HS-5 (cell line): ENCODE measurements around the gene MAD2L1BP.
A peak's percentile ranks its signal among the peaks of the same experiment; 100 is the strongest.

ENCODE experiments used
- DNase-seq: peaks from one replicate; pipeline ENCODE4 v3.0.0-alpha.2; 2012; ENCODE audit warnings: low read depth

MAD2L1BP gene

DNA sequence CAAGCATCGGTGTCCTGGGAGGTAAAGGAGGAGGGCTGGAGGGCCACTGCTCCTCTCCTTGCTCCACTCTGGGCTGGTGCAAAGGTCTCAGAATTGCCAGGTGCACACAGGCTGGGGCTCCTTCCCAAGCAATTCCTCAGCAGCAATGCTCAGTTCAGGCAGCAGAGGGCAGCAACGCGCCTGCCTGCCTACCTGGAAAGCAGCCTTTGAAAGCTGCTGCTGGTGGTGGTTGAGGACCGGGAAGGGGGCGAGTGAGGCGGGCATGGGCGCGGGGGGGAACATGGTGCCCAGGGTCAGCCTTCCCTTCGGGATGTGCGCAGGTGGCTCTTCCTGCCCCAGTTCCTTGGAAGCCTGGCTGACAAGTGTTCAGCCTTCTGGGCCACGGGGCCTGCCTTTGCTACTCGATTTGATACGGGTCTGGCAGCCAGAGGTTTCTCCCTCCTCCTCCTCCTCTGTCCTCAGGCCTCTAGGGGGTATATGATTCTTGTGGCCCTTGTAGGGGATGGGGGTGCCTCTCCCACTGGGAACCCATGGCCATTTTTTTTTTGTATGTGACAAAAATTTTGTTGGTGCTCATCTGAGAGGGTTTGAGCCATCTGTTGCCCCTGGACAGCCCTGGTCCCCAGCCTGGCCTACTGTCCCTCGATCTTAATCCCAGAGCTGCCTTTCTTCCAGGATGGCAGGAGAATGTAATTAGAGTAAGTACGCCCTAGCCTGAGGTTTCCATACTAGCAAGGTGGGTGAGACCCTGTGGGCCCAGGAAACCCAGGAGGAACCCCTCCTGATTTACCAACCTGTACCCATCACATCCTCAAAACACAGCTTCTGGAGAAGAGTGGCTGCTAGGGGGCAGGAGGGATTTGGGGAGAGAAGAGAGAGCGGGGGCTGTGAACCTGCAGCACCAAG is 31.9 kb downstream of the MAD2L1BP start:
- peak; percentile 41 for DNase-seq

DNA sequence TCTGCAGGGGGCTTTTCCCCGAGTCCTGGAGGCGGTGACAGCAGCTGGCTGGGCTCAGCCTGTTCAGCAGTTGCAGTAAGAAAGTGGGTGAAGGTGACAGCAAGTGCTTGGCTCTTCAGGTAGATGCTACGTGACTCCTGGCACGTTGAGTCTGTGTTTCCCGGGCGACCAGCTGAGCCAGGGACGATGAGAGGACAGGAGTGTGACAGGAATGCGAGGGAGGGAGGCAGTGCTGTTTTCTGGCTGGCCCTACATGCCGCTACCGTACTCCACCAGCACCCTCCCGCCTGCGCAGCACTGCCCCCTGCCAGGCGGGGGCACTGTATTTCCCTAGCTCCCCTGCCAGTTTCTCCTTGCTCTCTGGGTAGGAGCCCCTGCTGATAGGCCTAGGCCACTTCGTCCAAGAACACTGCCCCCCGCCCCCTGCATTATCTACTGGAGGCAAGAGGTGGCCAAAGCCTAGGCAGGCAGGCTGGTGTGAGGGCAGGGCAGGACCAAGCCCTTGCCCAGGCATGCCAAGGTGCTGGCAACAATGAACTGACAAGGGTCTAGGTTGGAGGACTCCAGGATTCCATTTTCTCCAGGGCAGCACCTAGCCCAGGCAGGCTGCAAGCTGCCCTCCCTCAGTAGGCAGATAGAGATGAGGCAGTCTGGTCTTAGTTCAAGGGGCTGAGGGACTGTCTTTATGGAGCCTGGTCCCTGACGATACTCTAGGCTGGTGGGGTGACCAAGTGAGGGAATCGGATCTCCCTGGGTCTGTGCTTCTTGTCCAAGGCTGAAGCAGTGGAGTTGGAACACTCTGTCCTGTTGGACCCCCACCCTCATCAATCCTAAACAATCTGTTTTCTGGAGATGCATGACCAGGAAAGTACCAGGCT is 32.8 kb downstream of the MAD2L1BP start:
- no peak for DNase-seq

DNA sequence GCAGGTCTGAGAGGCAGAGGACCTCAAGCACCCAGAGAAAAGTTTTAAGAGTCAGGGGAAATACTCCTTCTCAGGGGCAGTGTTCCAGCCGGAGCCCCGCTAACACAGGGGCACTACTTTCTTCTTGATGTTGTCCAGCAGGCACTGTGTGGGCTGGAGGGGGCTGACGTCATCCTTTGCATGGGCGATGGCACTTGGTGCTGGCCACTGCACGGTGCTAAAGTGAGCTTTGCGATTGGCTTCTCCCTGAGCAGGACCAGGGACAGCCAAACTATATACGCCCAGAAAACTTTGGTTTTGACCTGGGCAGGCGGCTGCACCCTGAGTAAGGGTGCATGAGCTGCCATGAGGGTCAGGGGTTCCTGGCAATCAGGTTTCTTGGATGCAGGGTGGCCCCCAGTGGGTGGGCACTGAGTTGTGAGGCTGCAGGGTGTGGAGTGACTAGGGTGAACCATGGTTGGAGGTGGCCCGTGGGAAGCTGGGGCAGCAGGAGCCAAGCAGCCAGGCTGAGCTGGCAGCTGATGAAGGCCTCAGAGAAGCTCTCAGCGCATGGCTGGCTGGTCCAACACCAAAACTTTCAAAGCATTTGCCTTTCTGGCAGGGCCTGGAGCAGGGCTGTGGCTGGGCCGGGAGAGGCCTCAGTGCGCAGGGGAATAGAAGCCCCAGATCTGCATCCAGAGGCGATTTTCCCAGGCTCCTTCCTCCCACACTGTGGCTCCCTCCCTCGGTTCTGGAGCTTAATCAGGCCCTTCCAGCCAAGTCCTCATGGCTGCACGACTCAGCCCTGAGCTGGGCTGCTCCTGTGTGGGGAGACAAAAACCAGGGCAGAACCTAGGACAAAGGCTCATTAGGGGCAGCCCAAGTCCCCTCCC is 33.6 kb downstream of the MAD2L1BP start:
- DNase-seq: no peak

DNA sequence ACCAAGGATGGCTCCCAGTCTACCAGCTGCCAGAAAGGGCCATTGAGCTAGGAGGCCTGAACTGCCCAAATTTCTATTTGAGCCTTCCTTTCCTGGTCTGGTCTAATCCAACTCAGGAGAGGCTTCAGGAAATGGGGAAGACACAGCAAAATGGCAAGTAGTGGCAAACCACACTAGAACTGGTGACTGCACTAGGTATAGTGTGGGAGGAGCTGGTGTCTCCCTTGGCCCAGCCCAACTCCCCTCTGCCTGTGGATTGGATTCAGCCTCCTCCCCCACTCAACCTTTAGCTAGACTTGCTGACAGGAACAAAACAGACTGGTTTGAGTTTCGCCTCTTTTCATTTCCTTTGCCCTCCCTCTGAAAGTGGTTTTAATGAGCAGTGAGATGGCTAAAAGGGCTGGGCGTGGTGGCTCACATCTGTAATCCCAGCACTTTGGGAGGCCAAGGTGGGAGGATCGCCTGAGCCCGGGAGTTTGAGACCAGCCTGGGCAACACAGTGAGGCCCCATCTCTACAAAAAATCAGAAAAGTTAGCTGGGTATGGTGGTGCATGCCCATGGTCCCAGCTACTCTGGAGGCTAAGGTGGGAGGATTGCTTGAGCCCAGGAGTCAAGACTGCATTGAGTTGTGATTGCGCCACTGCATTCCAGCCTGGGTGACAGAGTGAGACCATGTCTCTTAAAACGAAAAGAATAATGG is 34.4 kb downstream of the MAD2L1BP start:
- DNase-seq: no peak

DNA sequence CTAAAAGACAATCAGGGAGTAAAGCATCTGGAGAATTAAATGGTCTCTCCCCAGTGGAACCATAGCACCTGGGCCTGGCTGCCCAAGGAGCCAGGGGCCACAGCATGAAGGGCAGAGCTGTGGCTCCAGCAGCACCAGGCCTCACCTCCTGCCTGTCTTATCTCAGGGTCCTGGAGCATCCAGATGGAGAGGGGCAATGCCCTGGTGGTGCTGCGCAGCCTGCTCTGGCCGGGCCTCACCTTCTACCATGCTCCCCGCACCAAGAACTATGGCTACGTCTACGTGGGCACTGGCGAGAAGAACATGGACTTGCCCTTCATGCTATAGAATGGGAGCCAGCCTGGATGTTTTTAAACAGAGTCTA is 35.0 kb downstream of the MAD2L1BP start:
- DNase-seq: no peak

DNA sequence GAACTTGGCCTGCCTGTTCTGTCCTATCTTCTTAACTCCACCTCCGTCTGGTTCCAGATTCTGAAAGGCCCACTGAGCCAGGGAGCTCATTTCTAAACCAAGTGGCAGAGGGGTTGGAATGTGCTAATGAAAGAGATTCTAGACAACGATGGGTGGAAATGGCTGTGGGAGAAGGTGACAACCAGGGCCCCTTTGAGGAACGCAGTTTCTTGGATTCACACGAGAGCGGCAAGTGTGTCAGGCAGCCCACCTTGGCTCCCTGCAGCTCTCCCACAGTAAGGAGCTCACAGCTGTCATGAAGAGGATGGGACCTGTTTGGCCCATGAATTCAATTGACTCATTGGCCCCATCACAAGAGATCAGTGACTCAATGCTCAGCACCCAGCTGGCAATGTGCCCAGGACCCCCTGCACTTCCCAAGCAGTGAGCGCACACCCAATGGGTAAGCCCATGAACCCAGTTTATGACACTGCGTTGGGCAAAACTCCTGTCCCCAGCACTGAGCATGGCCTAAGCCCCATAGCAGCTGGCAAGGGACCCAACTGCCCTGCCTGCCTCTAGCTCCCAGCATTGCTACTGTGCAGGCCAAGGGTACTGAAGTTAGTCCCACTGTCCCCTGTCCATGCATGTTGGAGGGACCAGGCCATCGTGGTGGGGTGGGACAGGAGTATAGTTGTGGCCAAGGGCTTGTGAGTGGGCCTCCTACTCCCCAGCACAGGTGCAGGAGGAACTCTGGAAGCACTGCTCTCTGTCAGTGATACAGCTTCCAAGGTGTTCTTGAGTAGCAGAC is 35.6 kb downstream of the MAD2L1BP start:
- no peak for DNase-seq

DNA sequence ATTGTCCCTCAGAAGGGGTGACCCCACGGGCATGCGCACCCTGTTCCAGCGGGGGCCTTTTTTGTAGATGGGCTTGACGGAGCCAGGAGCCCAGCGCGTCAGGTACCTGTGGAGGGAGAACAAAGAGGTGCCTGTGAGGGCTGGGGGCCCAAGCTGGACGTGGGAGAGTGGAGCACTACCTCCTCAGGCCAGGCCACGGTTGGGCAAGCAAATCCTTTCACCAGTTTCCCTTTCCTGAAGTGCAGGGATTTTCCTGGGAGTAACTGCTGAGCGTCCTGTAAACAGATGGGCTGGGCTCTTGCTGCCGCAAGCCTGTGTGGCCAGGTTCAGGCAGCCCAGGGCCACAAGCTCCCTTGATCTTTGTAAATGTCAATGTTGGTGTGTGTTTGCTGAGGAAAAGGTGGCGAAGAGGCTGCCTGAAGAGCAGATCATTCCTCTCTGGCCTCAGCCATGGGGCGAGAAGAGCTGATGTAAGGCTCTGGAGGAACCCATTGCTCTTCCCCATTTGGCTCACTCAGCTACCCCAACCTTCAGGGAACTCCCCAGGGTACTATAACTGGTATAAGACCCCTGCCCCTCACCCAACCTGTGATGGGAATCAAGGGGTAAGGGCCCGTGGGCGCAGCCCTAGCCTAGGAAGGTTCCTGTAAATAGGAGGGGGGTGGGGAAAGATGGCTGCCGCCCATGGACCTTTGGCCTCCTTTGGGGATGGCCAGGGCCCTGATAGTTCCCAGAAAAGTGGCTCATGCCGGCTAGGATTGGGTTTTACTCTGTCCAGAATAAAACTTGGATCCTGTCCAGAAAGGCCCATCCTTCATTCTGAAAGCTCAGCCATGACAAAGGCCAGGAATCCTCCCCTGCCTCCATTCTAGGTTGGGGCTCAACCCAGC is 36.4 kb downstream of the MAD2L1BP start:
- DNase-seq: no peak

DNA sequence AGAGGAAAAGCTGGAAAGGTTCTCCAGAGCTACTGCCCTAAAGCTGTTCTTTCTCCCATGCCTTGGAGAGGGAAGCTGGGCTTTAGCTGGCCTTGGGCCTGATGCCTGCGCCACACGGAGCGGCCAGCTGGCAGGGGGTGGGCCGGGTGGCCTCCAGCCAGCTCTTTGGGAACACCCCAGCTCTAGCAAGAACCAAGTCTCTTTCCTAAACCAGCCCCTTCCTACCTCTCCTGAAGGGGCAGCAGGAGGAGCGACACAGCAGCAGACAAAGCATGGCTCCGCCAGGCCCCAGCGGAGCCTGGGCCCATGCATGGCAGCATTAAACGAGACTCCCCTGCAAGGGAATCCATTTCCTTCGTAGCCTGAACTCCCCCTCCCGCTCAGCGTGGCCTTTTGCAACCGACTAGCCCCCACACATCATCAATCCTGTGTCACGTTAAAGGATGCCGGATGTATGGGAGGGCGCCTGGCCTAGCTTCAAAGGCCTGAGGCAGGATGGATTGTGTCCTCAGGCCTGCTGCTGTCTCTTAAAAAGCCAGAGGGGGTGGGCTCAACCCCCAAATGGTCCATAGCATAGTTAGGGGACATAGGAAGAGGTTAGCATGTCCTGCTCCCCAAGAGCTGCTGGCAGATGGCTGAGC is 37.9 kb downstream of the MAD2L1BP start:
- no peak for DNase-seq

DNA sequence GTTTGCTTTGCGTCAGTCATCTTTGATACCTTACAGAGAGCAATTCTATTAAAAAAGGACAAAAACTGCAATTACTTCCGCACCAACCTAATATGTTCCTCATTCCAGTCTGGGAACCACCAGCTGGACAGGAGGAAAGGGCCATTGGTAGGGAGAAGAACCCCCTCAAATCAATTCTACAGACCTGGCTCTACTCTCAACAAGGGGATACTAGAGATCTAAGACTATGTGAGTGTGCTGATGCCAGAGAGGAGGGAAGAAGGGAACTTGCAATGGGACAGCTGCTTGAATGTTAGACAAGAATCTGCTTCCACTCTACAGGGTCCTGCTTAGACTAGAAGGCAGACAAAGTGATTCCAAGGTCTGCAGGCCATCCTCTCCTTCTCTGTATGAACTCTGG is 38.7 kb downstream of the MAD2L1BP start:
- no peak for DNase-seq

DNA sequence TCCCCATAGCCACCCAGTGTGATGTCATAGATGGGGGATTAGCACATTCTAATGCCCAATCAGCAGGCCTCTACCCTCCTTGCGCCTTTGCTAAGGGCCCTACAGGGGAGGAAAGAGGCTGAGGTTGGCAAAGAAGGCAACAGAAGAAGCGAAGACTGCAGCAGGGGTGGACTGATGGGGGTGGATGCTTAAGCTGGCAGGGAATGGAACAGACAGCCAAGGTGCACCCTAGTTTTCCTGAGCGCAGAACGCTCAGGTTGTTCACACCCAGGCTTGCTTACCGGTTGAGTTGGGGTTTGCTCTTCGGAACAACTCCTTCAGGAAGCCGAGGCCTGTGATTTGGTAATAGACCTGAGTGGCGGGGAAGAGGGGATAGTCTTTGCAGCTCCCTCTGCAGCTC is 39.3 kb downstream of the MAD2L1BP start:
- no peak for DNase-seq

DNA sequence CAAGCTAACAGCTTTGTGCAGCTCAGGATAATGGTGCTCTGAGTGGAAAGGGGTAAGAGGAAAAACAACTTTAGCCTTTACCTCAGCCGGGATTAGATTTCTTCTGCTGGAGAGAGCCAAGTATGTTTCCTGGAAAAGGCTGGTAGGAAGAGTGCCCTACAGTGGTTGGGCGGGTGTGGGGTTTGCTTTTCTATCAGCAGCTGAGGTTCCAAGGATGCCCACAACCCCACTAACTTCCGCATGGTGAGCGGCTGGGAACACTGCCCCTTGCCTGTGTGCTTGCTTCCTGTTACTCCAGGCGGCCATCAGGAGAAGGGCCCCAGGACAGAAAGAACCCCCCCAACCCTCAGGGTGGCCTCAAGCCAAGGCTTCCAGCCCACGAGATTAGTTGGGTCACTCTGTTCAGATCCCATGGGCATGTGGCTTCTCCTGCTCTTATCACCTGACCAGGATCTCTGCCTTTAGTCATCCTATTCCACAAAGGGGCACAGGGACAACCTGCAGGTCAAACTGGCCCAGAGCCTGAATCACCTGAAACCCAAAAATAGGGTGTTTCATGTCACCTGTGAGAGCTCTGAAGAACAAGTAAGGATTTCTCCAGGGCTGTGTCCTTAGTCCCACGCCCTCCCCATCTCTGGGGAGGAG is 41.4 kb downstream of the MAD2L1BP start:
- DNase-seq: no peak

DNA sequence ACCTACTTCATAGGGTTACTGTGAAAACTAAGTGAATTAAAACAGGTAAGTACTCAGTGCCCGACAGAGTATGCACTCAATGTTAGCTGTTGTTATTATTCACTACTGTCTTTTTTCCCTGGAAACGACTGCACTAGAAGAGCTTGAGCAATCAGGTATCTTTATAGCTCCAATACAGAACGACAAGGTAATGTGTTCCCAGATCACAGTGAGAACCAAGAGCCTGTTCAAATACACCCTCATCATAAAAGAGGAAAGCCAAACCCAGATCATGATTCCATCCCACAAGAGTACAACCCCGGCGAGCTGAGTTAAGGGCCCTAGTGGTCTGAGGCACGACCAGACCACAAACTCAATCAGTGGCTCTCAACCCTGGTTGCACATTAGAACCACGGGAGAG is 42.1 kb downstream of the MAD2L1BP start:
- DNase-seq: no peak

DNA sequence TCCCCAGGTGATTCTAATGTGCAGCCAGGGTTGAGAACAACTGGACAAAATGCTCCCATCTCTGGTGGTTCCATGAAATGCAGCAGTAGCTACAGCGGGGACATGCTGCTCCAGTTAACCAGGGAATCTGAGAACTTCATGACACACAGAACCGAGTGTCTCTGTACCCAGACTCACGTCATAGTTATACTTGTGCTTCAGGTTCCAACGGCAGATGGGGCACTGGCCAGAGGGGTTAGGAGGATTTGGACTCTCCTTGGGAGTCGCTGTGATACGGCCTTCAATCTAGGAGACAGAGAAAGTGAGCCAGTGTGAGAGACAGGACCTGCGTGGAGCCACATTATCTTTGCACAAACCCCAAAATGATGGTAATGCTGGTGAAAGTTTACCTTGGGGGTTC is 42.7 kb downstream of the MAD2L1BP start:
- no peak for DNase-seq

DNA sequence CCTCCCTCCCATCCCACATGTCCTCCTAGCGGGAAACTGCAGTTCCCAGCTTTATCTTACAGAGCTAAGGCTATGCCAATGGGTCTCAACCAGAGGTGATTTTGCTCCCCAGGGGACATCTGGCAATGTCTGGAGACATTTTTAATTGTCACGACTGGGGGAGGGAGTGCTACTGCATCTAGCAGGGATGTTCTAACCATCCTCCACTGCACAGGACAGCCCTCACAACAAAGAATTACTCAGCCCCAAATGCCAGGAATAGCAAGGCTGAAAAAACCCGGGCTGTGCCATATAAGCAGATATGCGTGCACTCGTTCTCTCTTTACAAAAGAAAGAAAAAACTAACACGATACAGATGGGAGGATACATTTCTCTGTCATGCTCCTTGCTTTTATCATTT is 43.4 kb downstream of the MAD2L1BP start:
- no peak for DNase-seq

DNA sequence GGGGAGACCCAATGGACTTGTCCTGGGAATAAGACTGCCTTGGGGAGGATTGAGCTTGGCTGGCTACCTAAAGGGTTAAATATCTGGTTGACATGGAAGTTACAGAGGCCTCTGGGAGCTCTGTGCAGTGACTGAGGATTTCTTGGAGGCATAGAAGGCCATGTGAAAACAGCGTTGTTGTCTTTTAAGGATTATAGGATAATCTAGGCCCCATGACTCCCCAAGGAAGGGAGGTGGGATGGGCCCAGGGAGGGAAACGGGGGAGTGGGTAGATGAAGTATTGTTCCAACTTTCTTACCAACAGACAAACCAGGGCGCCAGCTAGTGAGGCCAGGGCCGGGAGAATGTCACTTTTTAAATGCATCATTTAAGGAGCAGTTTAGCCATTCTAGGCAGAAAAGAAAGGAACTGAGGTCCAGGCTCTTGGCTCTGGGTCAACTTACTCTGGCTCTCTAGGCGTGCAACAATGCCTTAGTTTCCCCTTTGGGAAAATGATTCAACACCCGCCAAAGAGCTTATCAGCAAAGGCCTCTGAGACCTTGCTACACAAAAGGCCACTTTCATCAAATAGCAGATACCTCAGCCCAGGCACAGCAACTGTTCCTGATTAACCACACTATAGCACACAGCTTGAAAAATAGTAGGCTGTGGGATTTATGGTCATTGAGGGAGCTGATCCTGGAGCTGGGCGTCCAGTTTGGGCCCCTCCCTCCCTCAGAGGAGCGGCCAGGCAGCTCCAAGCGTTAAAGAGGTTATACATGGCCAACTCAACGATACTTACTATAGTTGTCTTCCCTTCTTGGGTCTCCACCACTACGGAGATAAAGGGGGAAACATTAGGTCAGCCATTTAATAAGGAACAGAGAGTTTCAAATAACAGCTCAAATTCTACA is 44.9 kb downstream of the MAD2L1BP start:
- DNase-seq: no peak

DNA sequence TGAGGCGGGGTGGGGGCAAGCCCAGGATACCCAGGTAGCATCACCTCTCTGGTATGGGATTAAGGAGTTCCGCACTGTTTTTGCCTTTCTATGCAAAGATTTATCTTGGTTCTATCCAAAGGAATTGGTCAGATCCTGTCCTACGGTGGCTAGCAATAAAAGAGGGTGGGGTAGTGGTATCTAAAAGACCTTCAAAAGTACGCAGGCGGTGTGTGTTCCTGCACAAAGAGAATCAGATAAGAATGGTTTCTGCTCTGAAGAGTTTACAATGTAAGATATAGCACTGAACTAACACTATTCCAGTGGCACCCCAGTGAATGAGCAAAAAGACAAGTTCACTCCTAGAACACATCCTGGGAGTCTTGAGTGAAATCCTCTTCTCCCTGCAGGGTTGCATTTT is 45.7 kb downstream of the MAD2L1BP start:
- no peak for DNase-seq

DNA sequence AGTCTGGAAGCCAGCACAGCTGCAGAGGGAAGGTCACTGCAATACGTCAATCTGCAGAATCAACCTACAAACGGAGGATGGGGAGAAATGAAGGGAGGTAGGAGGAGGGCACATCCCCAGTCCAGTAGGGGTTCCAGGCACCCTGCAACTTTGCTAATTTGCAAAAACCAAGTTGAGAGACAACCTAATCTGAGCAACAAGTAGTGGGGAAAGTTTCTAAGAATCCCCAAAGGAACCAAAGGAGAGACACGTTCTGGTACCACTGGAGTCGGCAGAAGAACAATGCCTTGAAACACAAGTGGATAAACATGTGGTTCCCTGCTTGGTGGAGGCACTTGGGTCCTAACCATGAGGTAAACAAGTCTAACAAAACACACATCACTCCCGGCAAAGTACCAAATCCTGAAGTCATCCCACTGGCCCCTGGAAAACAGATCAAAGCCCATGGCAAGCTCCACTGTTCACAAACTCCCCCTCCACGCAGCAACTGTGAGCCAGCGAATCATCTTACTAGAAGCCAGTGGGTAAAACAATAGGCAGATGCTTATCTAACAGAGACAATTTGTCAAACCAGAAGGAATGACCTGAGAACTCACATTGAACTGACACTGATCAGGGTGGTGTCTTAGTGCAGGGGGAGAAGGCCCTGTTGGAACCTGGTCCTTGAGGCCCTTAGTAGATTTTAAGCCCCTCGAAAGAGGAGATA is 47.2 kb downstream of the MAD2L1BP start:
- no peak for DNase-seq
